Fibroblast of upper back skin (primary cell): ENCODE measurements around the gene HSP90AB1.

Source experiments
- DNase-seq: peaks from one replicate; pipeline ENCODE4 v3.0.0-alpha.2; 2013

HSP90AB1 gene

GRCh38 chr6:44255871-44256774 lies 9.2 kb downstream of the HSP90AB1 start:
- DNase-seq: no peak

DNA sequence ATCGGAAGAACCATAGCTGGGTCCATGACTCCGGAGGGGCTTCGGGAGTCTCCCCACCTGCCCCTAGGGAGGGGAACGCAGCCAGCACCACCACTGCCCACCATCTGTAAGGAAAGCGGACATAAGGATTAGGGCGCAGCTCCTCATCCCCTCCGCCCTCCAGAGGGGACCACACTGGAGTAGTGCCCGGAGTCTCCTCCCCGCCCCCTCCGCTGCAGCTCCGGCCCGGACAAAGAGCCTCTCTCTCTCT lies 9.8 kb downstream of the HSP90AB1 start:
- no peak for DNase-seq

DNA sequence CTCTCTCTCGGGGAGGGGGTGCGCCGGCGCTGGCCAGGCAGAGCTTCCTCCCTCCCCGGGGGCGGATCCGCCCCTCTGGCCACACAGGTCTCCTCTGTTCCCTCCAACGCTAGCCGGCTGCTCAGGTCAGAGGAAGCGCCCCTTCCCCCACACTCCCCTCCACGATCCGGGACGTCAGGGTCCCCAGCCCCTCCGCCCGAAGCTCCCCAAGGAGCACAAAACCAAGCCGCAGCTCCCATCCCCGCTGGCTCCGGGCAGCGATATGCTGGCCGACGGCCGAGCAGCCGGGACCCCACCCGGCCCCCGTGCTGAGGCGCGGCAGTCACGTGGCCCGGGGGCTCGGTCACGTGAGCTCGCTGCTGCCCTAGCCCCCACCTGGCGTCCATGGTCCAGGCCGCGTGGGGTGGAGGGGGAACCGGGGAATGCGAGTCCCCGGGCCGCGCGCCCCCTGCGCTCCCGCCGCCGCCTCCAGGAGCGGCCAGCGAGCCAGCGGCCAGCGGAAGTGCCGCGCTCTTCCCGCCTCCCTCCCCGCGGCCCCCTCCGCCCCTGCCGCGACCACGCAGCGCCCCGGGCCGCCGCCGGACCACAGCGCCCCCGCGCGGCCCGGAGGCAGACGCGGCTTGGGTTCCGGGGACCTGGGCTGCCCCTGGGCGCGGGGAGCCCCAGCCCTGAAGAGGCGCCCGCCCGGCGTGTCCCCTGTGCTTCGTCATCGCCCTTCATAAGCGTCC lies 10.3 kb downstream of the HSP90AB1 start, which contains the start of gene SLC35B2:
TSS of gene SLC35B2 (minus strand) at position 504 of the 728 bp plus-strand sequence. CDS start at position 386, 118 bp downstream.
- peak; percentile 60 for DNase-seq

DNA sequence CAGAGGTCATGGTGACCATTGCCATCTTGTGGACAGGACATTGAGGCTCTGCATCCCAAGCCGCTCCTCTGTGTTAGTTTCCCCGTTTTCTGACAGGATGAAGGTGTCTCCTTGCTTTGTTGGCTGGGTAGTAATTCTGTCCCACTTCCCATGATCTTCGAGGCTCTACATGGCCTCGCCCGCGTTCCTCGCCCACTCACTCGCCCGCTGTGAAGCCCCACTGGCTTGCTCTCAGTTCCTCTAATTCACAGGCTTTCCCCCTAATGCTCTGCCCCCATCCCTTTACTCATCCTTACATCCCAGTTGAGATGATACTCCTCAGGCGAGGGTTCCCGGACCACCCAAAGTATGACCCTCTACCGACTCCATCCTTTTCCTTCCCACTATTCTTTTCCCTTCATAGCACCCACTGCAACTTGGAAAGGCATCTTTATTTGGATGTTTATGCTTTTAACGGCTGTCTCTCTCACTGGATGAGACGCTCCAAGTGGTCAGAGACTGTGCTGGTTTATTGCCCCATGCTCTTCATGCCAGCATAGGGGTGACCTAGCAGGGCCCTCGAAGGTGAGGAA lies 10.9 kb downstream of the HSP90AB1 start:
- no peak for DNase-seq

- DNase-seq: no peak
Observed at GRCh38 chr6:44258325-44258863, 11.5 kb downstream of the HSP90AB1 start.

DNA sequence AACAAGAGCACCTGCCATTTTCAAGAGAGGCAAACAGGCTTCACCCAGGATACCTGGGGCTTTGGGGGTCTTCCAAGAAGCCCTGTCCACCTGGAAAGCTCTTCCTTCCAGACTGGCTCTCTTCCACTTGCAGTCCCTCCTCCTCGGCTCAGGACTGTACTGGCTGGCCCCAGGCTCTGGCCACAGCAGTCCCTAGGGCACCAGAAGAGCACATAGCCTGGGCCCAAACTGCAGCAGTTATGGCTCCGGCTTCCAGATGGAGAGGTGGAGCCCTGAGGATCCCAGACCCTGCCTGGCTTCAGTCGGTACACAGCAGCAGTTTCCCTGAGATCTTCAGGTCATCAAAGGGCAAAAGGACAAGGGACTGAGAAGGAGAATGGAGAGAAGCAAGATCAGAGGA lies 12.0 kb downstream of the HSP90AB1 start:
- DNase-seq: no peak

DNA sequence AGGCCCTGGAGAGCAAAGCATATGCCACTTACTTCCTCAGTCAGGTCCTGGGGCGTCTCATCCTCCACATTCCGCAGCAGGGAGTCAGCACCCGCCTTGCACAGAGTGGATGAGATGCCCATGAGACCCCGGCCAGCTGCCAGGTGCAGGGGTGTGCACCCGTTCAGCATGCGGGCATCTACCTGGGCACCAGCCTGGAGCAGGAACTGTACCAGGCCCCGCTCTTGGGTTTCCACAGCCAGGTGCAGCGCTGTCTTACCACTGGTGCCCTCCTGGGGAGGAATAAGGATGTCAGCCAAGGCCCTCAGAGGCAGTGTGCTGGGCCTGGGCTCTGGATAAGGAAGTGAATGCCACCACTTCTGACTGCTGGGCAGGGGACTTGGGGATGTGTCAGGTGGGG lies 13.1 kb downstream of the HSP90AB1 start:
- no peak for DNase-seq

GRCh38 chr6:44260451-44261297 lies 13.8 kb downstream of the HSP90AB1 start:
- no peak for DNase-seq

DNA sequence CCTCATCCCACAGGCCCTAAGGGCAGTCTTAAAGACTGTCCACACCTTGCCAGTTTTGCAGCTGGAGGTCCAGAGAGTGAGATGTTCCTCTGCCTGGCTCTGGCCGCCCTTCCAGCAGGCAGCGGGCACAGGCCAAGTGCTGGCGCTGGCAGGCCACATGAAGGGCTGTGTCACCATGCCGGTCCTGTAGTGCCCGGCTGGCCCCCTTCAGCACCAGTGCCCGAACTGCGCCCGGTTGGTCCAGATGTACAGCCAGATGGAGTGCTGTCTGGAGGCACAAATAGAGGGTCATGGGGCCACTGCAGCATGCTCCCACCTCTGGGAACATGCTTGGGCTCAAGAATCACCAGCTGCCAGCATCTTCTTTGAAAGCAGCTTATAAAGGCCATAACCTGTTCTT lies 14.7 kb downstream of the HSP90AB1 start:
- no peak for DNase-seq

- no peak for DNase-seq
Observed at GRCh38 chr6:44262467-44263353, 15.8 kb downstream of the HSP90AB1 start.

GRCh38 chr6:44263354-44264100 lies 16.6 kb downstream of the HSP90AB1 start:
- DNase-seq: no peak

DNA sequence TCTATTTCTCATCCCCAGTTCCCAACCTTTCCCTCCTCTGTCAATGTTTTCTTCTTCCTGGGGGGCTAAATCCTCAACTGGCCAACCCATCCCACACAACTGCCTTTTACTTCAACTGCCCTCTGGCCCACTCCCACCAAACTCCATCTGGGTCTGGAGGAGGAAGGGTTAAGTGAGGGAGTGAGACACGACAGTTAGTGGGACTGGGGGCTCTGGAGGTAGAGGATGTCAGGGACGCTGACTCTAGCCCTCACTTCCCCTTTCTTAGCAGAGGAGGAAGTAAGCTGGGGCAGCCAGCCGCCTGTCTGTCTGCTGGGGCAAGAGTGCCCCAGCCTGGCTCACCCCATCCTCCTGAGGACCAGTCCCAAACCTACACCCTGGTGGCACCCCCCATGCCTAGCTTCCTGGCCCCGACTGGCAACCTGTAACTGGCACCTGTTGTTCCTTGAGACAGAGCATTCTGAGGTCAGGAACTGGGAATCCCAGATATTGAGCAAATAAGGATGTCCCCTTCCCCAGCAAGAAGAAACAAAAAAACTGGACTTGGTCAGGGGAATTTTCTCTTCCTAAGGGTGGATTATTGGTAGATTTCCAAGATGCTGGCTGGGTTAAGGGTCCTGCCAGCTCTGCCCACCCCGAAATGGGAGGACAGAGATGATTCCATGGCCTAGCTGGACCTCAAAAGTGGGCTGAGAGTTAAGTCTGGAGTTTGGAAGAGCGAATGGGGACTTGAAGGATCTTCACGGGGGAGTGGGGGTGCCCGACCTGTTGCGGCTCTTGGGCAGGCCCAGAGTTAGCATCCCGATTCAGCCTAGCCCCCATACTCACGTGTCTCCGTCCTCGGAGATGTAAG lies 17.5 kb downstream of the HSP90AB1 start:
- no peak for DNase-seq

- peak; percentile 87 for DNase-seq
Observed at GRCh38 chr6:44265007-44265721, 18.3 kb downstream of the HSP90AB1 start, which contains the start of gene NFKBIE. Gene NFKBIE, minus strand, starts transcription at chr6:44265551. Its CDS starts 205 bp downstream, at chr6:44265346.

DNA sequence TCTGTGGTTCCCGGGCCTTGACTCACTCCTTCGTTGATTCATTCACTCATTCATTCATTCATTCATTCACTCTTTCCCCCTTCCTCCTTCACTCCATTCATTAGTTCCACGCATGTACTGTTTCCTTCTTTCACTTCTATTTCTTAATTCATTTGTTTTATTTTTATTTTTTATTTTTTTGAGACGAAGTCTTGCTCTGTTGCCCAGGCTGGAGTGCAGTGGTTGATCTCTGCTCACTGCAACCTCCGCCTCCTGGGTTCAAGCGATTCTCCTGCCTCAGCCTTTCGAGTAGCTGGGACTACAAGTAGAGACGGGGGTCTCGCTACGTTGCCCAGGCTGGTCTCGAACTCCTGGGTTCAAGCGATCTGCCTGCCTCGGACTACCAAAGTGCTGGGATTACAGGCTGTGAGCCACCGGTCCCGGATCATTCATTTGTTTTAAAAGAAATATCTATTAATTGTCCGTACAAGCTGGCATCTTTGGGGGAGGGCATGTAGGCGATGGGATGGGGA lies 18.9 kb downstream of the HSP90AB1 start:
- no peak for DNase-seq

- DNase-seq: no peak
Observed at GRCh38 chr6:44266347-44266746, 19.4 kb downstream of the HSP90AB1 start.

DNA sequence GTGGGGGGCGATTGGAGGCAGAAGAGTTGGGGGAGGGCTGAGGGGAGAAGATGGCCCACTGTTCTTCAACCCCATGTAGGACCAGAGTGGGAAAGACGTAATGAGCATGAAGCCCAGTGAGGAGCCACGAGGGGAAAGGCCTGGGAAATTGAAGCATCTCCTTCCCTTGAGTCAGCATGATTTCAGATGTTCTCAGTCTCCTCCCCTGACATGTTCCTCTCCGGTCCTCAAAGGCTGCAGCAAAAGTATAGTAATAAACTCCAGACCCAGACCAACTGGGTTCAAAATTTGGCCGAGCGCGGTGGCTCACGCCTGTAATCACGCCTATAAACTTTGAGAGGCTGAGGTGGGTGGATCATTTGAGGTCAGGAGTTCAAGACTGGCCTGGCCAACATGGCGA lies 20.4 kb downstream of the HSP90AB1 start:
- no peak for DNase-seq

DNA sequence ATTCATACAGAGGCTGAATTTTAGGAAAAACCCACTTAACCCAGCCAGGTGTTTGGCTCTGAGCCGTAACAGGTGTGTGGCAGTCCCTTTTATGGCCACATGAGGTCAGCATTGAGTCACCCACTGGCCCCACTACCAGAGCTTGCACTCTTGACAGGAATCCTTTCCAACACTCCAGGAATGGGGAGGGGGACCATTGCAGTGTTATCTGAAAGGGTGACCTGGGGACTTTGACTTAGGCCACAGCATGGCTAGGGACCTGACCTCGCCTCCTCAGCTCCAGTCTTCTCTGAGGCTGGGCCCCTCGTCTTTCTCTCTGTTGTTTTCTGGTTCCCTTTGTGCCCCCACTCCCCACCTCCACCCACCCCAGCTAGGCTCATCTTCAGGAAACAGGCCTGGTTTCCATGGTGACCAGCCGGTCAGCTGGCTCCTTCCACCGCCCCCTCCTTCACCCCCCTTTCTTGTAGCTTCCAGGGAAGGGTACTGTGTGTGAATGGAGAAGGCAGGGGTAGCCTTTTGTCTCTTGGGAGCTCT lies 21.3 kb downstream of the HSP90AB1 start:
- peak; percentile 28 for DNase-seq

DNA sequence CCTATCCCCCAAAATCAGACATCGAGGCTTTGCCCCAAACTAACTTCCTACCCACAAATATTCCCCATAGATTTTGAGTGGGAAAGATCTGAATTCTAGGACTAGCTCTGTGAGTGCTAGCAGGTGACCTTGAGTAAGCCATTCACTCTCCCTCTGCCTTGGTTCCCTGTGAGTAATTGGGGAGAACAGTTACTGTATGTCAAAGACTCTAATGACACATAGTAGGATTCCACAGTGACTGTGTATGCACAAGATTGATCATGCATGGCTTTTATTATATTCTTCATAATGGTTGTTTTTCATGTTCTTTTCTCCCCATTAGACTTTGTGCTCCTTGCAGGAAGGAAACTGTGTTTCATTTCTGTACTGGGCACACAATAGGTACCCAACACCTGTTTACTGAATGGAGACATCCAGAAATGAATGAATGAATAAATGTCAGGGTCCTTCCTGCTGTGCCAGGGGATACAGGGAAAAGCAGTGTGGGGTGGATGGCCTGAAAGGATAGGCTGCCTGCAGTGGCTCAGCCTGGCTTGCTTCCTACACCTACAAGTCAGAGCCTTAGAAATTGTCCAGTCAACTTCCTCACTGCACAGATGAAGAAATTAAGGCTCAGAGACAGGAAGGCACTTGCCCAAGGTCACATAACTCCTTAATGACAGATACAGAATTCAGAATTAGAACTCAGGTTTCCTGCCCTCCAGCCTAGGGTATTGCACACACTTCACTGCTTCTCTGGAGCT lies 22.4 kb downstream of the HSP90AB1 start:
- no peak for DNase-seq
